Glutamatergic neuron (in vitro differentiated cells): ENCODE results near the gene PCSK9. TPM values are rescaled to one million over a fixed set of nuclear protein-coding genes. Genes with fewer than 3 reads are reported as not detected.

ENCODE experiments used
- DNase-seq: peaks from one replicate; pipeline ENCODE4 v3.0.0; 2022
- H3K27ac Mint-ChIP-seq: one replicate; pipeline ENCODE4 v1.8.0; 2020; ENCODE audit warnings: mild to moderate bottlenecking, mixed read lengths, inconsistent platforms; ENCODE audit not compliant: unreplicated experiment
- H3K27me3 Mint-ChIP-seq: one replicate; pipeline ENCODE4 v1.8.0; 2020; ENCODE audit warnings: mild to moderate bottlenecking, moderate library complexity, mixed read lengths, inconsistent platforms; ENCODE audit not compliant: unreplicated experiment
- H3K36me3 Mint-ChIP-seq: one replicate; pipeline ENCODE4 v1.8.0; 2020; ENCODE audit warnings: mild to moderate bottlenecking, mixed read lengths, inconsistent platforms; ENCODE audit not compliant: unreplicated experiment
- H3K4me1 Mint-ChIP-seq: one replicate; pipeline ENCODE4 v1.8.0; 2020; ENCODE audit warnings: mild to moderate bottlenecking, low read depth, mixed read lengths, inconsistent platforms; ENCODE audit not compliant: unreplicated experiment
- H3K4me3 Mint-ChIP-seq: one replicate; pipeline ENCODE4 v1.8.0; 2020; ENCODE audit warnings: mild to moderate bottlenecking, mixed read lengths, inconsistent platforms; ENCODE audit not compliant: unreplicated experiment
- H3K9me3 Mint-ChIP-seq: one replicate; pipeline ENCODE4 v1.8.0; 2020; ENCODE audit warnings: mild to moderate bottlenecking, moderate library complexity, mixed read lengths, inconsistent platforms; ENCODE audit not compliant: unreplicated experiment
- total RNA-seq: library from RNA; stranded (reverse); fragmentation: NEBNext Ultra II Directional; extraction: Animal tissue kit (Norgen Biotek cat#: 25700); gene quantifications from one replicate; pipeline ENCODE4 v1.2.1, GENCODE V29; 2021; ENCODE audit not compliant: unreplicated experiment
- TF ChIP-seq, protein P1 (sequence below): fragments of 200-600 bp; sonication (generic); IDR thresholded peaks from one replicate; pipeline ENCODE4 v1.5.0; 2021; ENCODE audit not compliant: partially characterized antibody, unreplicated experiment

Gene PCSK9
- total RNA-seq, 1 donor from 2014 or later = 2.1 TPM

DNA sequence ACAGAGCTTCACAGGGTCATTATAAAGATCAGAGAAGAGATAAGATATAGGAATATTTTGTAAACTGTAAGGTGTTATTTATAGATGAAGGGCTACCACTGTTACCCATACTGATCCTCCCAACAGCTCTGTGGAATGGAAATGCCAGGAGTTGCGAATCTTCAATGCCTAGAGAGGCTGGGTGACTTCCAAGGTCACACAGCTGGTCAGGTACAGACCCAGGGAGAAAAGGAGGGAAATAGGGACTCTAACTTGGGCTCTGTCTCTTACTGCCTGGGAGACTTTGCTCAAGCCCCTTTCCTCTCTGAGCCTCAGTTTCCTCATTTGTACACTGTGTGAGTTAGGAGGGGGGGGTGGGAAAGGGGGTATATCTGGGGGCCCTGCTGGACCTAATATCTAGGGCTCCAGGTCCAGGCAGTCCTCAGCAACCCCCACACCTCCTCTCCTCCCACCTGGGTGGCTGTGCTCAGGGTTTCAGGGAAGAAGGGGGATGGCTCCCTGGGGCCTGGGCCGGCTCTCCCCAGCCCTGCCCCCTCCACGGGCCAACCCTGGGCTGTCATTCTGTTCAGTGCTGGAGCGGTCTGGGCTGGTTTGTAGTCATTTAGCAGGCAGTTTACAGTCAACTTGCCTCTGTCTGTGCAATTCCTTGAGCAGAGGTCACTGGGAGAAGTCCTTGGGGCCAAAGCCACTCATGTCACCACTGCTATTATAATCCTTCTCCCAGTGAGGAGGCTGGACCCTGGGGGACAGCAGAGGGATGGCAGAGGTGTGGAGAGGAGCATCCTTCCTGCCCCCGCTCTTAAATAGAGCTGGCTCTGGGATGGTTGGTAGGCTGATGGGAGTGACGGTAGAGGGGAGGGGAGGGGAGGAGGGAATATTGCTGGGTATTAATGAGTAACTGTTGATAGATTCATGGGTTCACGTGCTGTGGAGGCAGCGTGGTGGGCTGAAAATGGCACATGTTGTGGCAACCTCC is 39.0 kb upstream of the PCSK9 start:
- peaks cover 17% of the 10 kb centered on the region for H3K27me3 Mint-ChIP-seq
- no peaks in the 10 kb centered on the region for H3K4me1 Mint-ChIP-seq
- TF ChIP-seq, protein P1, sequence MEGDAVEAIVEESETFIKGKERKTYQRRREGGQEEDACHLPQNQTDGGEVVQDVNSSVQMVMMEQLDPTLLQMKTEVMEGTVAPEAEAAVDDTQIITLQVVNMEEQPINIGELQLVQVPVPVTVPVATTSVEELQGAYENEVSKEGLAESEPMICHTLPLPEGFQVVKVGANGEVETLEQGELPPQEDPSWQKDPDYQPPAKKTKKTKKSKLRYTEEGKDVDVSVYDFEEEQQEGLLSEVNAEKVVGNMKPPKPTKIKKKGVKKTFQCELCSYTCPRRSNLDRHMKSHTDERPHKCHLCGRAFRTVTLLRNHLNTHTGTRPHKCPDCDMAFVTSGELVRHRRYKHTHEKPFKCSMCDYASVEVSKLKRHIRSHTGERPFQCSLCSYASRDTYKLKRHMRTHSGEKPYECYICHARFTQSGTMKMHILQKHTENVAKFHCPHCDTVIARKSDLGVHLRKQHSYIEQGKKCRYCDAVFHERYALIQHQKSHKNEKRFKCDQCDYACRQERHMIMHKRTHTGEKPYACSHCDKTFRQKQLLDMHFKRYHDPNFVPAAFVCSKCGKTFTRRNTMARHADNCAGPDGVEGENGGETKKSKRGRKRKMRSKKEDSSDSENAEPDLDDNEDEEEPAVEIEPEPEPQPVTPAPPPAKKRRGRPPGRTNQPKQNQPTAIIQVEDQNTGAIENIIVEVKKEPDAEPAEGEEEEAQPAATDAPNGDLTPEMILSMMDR = no peak
- no peak for DNase-seq
- H3K4me3 Mint-ChIP-seq = no peak overlapping the region
- H3K27ac Mint-ChIP-seq = no peak overlapping the region
- no peaks in the 10 kb centered on the region for H3K36me3 Mint-ChIP-seq
- peaks cover 2% of the 10 kb centered on the region for H3K9me3 Mint-ChIP-seq

DNA sequence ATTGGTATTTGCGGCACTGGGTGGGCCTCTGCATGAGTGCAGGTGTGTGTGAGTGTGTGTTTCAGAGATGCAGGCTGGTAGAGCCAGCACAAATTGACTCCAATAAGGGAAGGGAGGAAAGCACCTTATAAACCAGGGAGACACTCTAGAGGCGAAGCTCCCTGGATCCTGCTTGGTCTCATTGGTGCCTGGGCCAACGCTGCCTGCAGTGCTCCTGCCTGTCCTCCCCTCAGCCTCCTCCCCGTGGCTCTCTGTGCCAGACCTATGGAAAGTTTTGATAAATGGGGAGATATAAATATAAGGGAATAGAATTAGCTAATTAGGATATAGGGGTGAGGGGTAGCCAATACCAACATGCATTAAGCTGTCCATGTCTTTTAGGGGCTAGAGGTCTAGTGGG is 38.0 kb upstream of the PCSK9 start:
- H3K27me3 Mint-ChIP-seq = peaks cover 13% of the 10 kb centered on the region

DNA sequence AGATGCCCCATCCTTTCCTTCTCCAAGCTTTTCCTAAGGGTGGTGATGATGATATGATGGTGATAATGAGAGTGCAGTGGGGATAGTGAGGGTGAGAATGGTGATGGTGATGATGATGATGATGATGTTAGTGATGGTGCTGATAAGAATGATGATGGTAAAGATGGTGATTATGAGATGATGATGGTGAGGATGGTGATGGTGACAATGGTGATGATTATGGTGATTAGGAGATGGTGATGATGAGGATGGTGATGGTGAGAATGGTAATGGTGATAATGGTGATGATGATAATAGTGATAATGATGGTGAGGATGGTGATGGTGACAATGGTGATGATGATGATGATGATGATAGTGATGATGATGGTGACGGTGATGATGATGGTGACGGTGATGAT is 36.7 kb upstream of the PCSK9 start:
- no peak for DNase-seq
- Mint-ChIP-seq H3K27me3 (peaks cover 5% of the 10 kb centered on the region), H3K27ac (no peak overlapping the region), H3K9me3 (no peaks in the 10 kb centered on the region), H3K36me3 (no peaks in the 10 kb centered on the region), H3K4me3 (no peak overlapping the region), H3K4me1 (no peaks in the 10 kb centered on the region)
- TF ChIP-seq, protein P1 = no peak

More for the DNA sequence above, 38.0 kb upstream of the PCSK9 start:
- Mint-ChIP-seq H3K4me1 (no peaks in the 10 kb centered on the region), H3K4me3 (no peak overlapping the region), H3K36me3 (no peaks in the 10 kb centered on the region), H3K9me3 (peaks cover 2% of the 10 kb centered on the region), H3K27ac (no peak overlapping the region)
- no peak for DNase-seq
- TF ChIP-seq, protein P1 = no peak

DNA sequence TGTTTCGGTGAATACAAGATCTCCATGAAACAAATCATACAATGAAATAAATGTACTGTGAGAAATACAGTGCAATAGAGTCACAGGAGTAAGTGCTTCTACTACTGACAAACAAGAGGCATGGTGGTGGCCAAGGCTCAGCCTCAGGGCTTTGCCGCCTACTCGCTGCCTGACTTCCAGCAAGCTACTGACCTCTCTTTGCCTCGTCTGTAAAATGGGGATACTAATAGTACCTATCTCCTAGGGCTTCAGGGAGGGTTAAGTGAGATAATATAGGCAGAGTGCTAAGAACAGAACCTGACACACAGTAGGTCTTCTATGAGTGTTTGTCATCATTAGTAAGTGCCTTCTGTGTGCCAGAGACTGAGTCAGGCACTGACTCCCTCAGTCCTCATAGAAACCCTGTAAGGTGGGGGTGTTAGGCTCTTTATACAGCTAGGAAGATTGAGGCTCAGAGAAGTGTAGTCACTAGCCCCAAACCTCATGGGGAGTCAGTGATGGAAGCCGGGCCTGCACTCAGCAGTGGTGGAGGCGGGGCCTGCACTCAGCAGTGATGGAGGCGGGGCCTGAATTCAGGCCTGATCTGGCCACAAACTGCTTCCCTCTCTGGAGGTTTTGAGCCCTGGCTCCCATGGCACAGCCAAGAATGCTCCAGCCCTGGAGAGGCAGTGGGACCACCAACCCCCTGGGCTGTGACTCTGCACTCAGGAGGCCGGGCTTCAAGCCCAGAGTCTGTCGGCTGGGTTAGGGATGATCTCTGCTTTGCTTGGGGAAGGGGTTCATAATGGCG is 33.8 kb upstream of the PCSK9 start:
- Mint-ChIP-seq H3K27ac (no peak overlapping the region), H3K4me1 (no peaks in the 10 kb centered on the region), H3K4me3 (no peak overlapping the region), H3K27me3 (no peaks in the 10 kb centered on the region), H3K36me3 (no peaks in the 10 kb centered on the region), H3K9me3 (no peaks in the 10 kb centered on the region)
- no peak for DNase-seq
- TF ChIP-seq, protein P1 = no peak
